Activated CD8-positive, alpha-beta memory T cell treated with anti-CD3 and anti-CD28 coated beads, Interleukin-2, amount 50 U/mL, for 1 hour (primary cell): ENCODE data around the gene NCCRP1.

Experiments
- DNase-seq: peaks from one replicate; pipeline ENCODE4 v3.0.0-alpha.2; 2020; ENCODE audit errors: extremely low read depth

Gene NCCRP1

DNA sequence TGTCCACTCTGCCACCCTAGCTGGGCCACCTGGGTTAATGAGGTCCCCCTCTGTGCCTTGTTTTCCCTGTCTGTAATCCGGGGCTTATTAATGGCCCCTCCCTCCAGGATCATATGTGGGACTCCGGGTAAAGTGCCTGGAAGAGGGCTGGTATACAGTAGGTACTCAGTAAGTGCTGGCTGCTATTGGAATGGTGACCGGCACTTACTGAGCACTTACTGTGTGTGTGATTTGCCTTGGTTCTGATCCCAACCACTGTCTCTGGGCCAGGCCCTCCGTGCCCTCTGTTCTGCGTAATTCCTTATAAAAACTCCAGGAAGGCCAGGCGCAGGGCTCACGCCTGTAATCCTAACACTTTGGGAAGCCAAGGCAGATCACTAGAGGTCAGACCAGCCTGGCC is 30.9 kb upstream of the NCCRP1 start:
- no peak for DNase-seq

- DNase-seq, result no peak
These were observed 30.0 kb upstream of the NCCRP1 start for GRCh38 chr19:39166571-39167391.

DNA sequence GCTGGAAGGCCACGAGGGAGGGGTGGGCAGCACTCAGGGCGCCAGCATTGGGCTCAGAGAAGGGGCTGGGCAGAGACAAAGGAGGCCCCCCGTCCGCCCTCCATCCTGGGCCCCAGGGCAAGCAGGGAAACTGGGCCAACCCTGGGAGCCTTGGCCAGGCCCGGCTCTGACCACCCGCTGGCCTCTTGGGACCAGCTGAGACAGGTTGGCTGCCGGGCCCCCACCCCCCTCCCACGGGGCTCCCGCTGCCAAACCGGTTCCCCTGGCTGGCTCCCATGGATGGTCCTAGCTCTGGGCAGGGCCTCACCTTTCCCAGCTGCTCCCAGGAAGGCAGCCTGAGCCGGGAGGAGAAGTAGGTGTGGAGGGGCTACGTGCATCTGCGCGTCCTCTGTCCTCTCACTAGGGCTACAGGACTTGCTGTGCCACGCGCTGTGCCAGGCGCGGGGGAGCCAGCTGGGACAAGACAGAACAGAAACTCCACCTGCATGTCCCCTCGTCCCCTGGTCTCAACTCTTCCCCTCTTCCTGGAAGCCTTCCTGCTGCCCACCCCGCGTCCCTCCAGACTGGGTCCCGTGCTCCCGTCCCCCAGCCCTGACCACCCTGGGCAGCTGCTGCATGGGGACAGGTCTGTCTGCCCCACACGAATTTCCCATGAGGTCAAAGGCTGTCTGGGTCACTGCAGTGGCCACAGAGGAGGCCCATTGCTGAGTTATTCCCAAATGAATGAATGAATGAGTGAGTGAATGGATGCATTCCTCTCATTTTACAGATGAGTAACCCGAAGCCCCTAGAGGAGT is 29.1 kb upstream of the NCCRP1 start:
- no peak for DNase-seq

- DNase-seq, result no peak
These were observed 28.3 kb upstream of the NCCRP1 start for GRCh38 chr19:39168258-39169142.

GRCh38 chr19:39169143-39169810 is 27.5 kb upstream of the NCCRP1 start:
- DNase-seq, result no peak

GRCh38 chr19:39170386-39171231 is 26.2 kb upstream of the NCCRP1 start:
- no peak for DNase-seq

DNA sequence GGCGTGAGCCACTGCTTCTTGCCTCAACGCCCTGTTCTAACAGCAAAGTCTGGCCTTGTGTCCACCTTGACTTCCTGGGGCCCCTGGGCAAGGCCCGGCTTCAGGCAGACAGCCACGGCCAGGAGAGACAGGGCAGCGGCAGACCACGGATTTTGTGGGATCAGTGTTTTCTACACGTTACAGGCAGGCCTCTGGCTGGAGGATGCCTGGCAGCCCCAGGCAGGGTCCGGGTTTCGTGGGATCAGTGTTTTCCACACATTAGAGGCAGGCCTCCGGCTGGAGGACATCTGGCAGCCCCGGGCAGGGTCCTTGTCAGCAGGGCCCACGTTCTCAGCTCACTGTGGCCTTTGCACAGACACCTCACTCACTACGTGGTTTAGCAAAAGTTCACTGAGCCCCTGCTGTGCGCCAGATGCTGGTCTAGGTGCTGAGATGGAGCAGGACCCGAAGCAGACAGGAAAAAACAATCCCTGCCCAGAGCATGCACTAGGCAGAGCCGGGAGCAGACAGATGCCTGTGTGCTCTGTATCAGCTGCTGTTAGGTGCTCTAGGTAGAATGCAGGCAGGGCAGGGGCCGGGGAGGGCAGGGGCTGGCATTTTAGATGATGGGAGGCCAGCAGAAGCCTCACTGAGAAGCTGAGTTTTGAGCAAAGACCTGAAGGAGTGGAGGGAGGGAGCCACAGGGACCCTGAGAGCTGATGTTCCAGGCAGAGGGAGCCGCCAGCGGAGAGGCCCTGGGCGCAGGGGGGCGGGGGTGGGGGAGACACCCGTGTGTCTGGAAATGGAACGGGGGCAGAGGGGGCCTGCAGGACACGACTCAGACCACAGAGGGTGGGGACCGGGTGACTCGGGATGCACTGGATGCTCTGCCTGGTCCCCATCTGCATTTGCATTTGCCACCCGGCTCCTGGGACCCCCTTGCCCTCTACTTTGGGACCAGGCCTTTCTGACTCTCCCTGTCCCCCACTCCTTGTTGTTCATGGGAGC is 25.0 kb upstream of the NCCRP1 start:
- no peak for DNase-seq

DNA sequence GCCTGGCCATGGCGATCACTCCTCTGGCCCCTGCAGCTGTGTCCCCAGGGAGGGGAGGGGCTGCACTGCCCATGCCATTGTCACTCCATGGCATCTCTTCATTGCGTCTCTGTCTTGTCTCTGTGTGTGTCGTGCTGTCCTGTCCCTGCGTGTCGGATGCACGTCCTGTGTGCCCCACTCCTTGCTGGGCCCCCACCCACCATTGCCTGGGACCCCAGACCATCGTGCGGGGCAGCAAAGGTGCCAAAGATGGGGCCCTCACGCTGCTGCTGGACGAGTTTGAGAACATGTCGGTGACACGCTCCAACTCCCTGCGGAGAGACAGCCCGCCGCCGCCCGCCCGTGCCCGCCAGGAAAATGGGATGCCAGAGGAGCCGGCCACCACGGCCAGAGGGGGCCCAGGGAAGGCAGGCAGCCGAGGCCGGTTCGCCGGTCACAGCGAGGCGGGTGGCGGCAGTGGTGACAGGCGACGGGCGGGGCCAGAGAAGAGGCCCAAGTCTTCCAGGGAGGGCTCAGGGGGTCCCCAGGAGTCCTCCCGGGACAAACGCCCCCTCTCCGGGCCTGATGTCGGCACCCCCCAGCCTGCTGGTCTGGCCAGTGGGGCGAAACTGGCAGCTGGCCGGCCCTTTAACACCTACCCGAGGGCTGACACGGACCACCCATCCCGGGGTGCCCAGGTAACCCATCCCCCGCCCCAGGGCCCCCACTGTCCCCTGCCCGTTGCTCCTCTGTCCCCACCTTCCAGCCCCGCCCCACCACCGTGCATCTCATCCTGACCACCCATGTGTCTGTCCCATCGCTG is 23.9 kb upstream of the NCCRP1 start:
- no peak for DNase-seq

GRCh38 chr19:39173502-39173991 is 23.2 kb upstream of the NCCRP1 start:
- no peak for DNase-seq

DNA sequence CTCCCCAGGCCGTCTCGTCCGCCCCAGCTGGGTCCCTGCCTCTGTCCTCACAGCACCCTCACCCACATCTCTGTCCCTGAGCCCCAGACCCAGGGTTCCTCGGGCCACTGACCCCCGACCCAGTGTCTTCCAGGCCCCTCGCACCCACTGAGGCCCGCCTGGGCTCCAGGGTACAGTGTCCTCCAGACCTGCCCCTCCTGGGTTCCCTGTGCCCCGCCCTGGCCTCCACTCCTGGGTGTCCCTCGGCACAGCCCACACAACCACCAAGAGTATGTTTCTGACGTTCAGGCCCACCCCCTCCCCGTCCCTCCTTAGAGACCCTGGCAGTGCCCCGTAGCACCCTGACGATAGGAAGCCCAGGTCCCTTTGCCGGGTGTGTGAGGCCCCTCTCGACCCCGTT is 22.6 kb upstream of the NCCRP1 start:
- DNase-seq, result no peak

DNA sequence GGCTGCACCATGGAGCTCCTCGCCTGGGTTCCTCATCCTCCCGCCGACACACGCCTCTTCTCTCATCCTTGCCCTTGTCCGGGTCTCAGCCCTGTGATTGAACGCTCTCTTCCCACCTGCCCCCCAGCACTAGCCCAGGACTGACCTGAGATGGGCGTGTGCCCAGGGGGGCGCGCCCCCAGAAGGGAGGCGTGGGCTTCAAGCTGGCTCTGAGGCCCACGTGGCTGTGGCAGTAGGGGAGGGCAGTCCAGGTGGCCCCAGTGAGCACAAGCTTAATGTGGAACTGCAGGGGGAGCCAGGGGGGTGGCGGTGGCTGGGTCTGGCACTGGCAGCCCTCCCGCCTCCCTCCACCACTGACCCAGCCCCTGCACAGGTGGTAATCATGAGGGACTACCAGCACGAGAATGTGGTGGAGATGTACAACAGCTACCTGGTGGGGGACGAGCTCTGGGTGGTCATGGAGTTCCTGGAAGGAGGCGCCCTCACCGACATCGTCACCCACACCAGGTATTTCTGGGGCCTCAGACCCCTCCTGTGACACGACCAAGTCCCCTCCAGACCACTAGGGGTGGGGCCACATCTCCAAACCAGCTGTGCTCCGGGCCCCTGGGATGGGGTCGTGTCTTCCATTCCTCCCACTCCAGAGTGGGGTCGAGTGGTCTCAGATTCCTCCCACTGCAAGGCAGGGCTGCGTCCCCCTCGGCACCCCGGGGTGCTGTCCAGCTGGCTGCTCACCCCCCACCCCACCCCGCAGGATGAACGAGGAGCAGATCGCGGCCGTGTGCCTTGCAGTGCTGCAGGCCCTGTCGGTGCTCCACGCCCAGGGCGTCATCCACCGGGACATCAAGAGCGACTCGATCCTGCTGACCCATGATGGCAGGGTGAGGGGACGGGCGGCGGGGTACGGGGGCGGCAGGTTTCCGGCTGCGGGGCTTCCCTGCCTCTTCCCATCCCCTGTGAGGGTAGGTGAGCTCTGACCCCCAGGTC is 21.9 kb upstream of the NCCRP1 start:
- no peak for DNase-seq

GRCh38 chr19:39175564-39175963 is 21.2 kb upstream of the NCCRP1 start:
- DNase-seq, result no peak

DNA sequence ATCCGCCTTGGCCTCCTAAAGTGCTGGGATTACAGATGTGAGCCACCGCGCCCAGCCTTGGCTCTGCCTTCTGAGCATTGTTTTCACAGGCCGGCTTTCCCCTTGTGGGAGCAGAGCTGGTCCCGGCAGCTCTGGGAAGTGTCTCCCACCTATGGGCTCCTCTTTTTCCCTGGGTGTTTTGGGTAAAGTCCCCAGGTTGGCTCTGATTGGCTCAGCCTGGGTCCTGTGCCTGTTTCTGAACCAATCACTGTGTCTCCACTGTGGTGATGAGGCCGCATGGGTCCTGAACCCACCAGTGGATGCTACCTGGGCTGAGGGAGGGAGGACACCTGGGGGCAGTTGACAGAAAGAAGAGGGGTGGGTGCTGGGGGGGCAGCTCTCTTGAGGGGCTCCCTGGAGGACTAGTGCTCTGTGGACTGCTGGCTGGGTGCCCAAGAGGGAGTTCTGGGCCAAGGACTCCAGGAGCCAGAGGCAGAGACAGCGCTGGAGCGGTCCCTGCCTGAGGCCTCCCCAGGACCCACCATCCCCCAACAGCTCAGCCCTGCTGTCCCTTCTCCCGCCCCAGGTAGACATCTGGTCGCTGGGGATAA is 19.6 kb upstream of the NCCRP1 start:
- no peak for DNase-seq

DNA sequence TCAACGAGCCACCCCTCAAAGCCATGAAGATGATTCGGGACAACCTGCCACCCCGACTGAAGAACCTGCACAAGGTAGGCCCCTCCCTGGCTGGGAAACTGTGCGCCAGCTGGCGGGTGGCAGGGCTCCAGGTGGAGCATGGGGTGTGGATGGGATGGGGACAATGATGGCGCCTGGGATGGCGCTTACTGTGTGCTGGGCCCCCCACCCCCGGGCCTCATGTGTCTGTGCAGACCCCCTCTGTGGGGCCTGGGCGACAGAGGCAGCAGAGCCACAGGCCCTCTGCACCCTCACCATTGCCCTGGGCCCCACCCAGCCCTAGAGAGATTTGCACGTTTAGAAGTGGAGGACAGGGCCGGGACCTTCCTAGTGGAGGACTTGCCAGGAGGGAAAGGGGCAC is 19.0 kb upstream of the NCCRP1 start:
- DNase-seq, result no peak

GRCh38 chr19:39178296-39179006 is 18.3 kb upstream of the NCCRP1 start:
- DNase-seq, result no peak

GRCh38 chr19:39179754-39180153 is 17.0 kb upstream of the NCCRP1 start:
- DNase-seq, result no peak
